Activated B cell treated with CpG ODN at 0.5 μM for 24 hours (primary cell): Measurements from ENCODE around the gene TACR3. TPM values are rescaled to one million over a fixed set of nuclear protein-coding genes. Genes with fewer than 3 reads are reported as not detected.
"Not testable (repeated sequence)": the region's sequence is repeated elsewhere in the genome, so short reads cannot be mapped to it uniquely, and the experiment has no call there.

Experiments
- ATAC-seq: fragments of 200-7000 bp; cut with Tn5 transposase; one replicate; pipeline ENCODE4 v1.10.0; 2021; ENCODE audit warnings: low read depth, mild to moderate bottlenecking, moderate library complexity
- CTCF ChIA-PET: fragments of 350-600 bp; sonication (Branson Sonifier 250); formaldehyde crosslinking; loops from one replicate; lab custom pipeline; 2021; ENCODE audit warnings: antibody characterized with exemption; lab: Charles Lee
- POLR2A ChIA-PET: fragments of 350-600 bp; sonication (Branson Sonifier 250); formaldehyde crosslinking; loops from one replicate; lab custom pipeline; 2021; ENCODE audit warnings: antibody characterized with exemption; lab: Charles Lee
- DNase-seq: peaks from one replicate; pipeline ENCODE4 v3.0.0; 2022
- H3K27ac Mint-ChIP-seq: one replicate; pipeline ENCODE4 v1.8.0; 2020; ENCODE audit warnings: mixed read lengths
- H3K27me3 Mint-ChIP-seq: one replicate; pipeline ENCODE4 v1.8.0; 2021; ENCODE audit warnings: mixed read lengths
- H3K36me3 Mint-ChIP-seq: one replicate; pipeline ENCODE4 v1.8.0; 2021; ENCODE audit warnings: low read depth, mixed read lengths
- H3K4me1 Mint-ChIP-seq: one replicate; pipeline ENCODE4 v1.8.0; 2021; ENCODE audit warnings: mixed read lengths
- H3K4me3 Mint-ChIP-seq: one replicate; pipeline ENCODE4 v1.8.0; 2020; ENCODE audit warnings: mild to moderate bottlenecking, mixed read lengths
- H3K9me3 Mint-ChIP-seq: one replicate; pipeline ENCODE4 v1.8.0; 2020; ENCODE audit warnings: mixed read lengths
- CTCF ChIP-seq: fragments of 200-600 bp; IDR thresholded peaks from one replicate; pipeline ENCODE4 v1.8.0; 2022; ENCODE audit warnings: antibody characterized with exemption, mild to moderate bottlenecking
- intact Hi-C: fragments of 100-400 bp; cut with micrococcal nuclease; formaldehyde crosslinking; loops from one replicate; pipeline ENCODE4 v1.15.1; 2024
- total RNA-seq: library from RNA; stranded (reverse); gene quantifications from 2 replicates; pipeline ENCODE4 v1.2.3, GENCODE V29; 2022

Gene TACR3
- not detected in 2 replicates for total RNA-seq

GRCh38 chr4:103719830-103720207 lies at the start of gene TACR3:
Gene TACR3, minus strand, starts transcription at chr4:103719985. Its CDS starts 310 bp downstream, at chr4:103719675.
- ChIA-PET CTCF (no interaction called here), POLR2A (no interaction called here)
- no peak for DNase-seq
- ATAC-seq = no peak
- Mint-ChIP-seq H3K4me3 (no peak within 1 kb of the TSS), H3K36me3 (no peaks in the 10 kb centered on the region), H3K27me3 (peaks cover 1% of the 10 kb centered on the region), H3K9me3 (no peaks in the 10 kb centered on the region), H3K27ac (no peak within 1 kb of the TSS), H3K4me1 (no peaks in the 10 kb centered on the region)
- intact Hi-C loops = no loop called here
- TF ChIP-seq CTCF = no peak

GRCh38 chr4:103757631-103758030 lies 37.8 kb upstream of the TACR3 start:
- DNase-seq (no peak), ATAC-seq (no peak)
- Mint-ChIP-seq H3K27me3 (no peaks in the 10 kb centered on the region), H3K36me3 (no peaks in the 10 kb centered on the region), H3K9me3 (no peaks in the 10 kb centered on the region), H3K4me3 (no peak overlapping the region), H3K27ac (no peak overlapping the region), H3K4me1 (no peaks in the 10 kb centered on the region)
- ChIA-PET POLR2A (no interaction called here), CTCF (no interaction called here)
- intact Hi-C loops = no loop called here
- no peak for TF ChIP-seq CTCF

GRCh38 chr4:103756741-103757140 lies 37.0 kb upstream of the TACR3 start:
- TF ChIP-seq CTCF = no peak
- H3K27ac Mint-ChIP-seq = no peak overlapping the region
- H3K9me3 Mint-ChIP-seq = no peaks in the 10 kb centered on the region
- no peak for ATAC-seq
- POLR2A ChIA-PET = no interaction called here
- H3K4me1 Mint-ChIP-seq = no peaks in the 10 kb centered on the region
- DNase-seq = no peak
- no peak overlapping the region for H3K4me3 Mint-ChIP-seq
- no peaks in the 10 kb centered on the region for H3K36me3 Mint-ChIP-seq
- H3K27me3 Mint-ChIP-seq = no peaks in the 10 kb centered on the region
- intact Hi-C loops = no loop called here
- CTCF ChIA-PET = no interaction called here

DNA sequence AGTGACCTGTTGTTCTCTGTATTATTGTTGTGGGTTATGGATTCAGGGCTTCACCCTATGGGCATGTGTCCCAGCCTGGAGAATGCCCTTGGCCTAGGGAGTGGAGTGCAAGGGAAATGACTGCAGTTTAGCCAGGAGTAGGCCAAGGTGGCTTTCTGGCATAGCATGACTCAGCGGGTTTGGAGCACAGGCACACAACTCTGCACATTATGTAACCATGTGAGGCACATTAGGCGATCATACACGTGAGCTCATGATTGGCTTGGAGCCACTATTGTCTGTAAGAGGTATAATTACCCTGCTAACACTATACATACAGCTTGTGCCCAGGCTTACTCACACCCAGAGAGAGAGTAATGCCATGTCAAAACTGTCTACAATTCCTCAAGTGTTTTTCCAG lies 35.1 kb upstream of the TACR3 start:
- Mint-ChIP-seq H3K27me3 (no peaks in the 10 kb centered on the region), H3K36me3 (no peaks in the 10 kb centered on the region), H3K4me1 (no peaks in the 10 kb centered on the region), H3K9me3 (no peaks in the 10 kb centered on the region), H3K4me3 (no peak overlapping the region), H3K27ac (no peak overlapping the region)
- CTCF ChIA-PET = no interaction called here
- DNase-seq = no peak
- ATAC-seq = no peak
- POLR2A ChIA-PET = no interaction called here
- intact Hi-C loops = no loop called here
- TF ChIP-seq CTCF = no peak

GRCh38 chr4:103753868-103754653 lies 34.3 kb upstream of the TACR3 start:
- no peak for ATAC-seq
- no peak for TF ChIP-seq CTCF
- no peak overlapping the region for H3K4me3 Mint-ChIP-seq
- H3K9me3 Mint-ChIP-seq = no peaks in the 10 kb centered on the region
- no peaks in the 10 kb centered on the region for H3K4me1 Mint-ChIP-seq
- H3K27me3 Mint-ChIP-seq = no peaks in the 10 kb centered on the region
- ChIA-PET CTCF (no interaction called here), POLR2A (no interaction called here)
- DNase-seq = no peak
- no peaks in the 10 kb centered on the region for H3K36me3 Mint-ChIP-seq
- intact Hi-C loops = no loop called here
- H3K27ac Mint-ChIP-seq = no peak overlapping the region

GRCh38 chr4:103723150-103723549 lies 3.4 kb upstream of the TACR3 start:
- H3K9me3 Mint-ChIP-seq, H3K4me3 Mint-ChIP-seq, H3K27me3 Mint-ChIP-seq, H3K36me3 Mint-ChIP-seq, POLR2A ChIA-PET, DNase-seq, intact Hi-C loops, H3K4me1 Mint-ChIP-seq, H3K27ac Mint-ChIP-seq, ATAC-seq, CTCF ChIA-PET: not testable (repeated sequence)
